Mesenchymal stem cell (in vitro differentiated cells and primary cell): Measurements from ENCODE around the gene ZC3H18.
A peak's percentile ranks its signal among the peaks of the same experiment; 100 is the strongest.

ENCODE experiments used
- DNase-seq: peaks from one replicate; pipeline ENCODE4 v3.0.0-alpha.2; 2013
- H2AFZ ChIP-seq: one replicate; pipeline ENCODE4 v1.6.1; 2013; ENCODE audit warnings: low read depth, mild to moderate bottlenecking, control low read depth, inconsistent platforms, low read length, moderate library complexity
- H2AK5ac ChIP-seq: 2 replicates; pipeline ENCODE4 v1.6.1; 2013; ENCODE audit warnings: low read length, moderate library complexity, mild to moderate bottlenecking, inconsistent platforms; ENCODE audit not compliant: severe bottlenecking
- H2BK120ac ChIP-seq: one replicate; pipeline ENCODE4 v1.6.1; 2013; ENCODE audit warnings: low read depth, mild to moderate bottlenecking, inconsistent platforms, low read length, moderate library complexity
- H2BK12ac ChIP-seq, 2 experiments: one replicate each; pipeline ENCODE4 v1.6.1; 2013; ENCODE audit warnings: inconsistent platforms in 2 of 2, low read length in 2 of 2, mild to moderate bottlenecking in 2 of 2, moderate library complexity in 2 of 2, control low read depth in 1 of 2
- H2BK15ac ChIP-seq: one replicate; pipeline ENCODE4 v1.6.1; 2013; ENCODE audit warnings: mild to moderate bottlenecking, low read depth, inconsistent platforms; ENCODE audit not compliant: poor library complexity, severe bottlenecking
- H2BK5ac ChIP-seq: 2 replicates; pipeline ENCODE4 v1.6.1; 2013; ENCODE audit warnings: low read depth, mild to moderate bottlenecking, low read length, control low read depth, inconsistent platforms; ENCODE audit not compliant: poor library complexity, severe bottlenecking
- H3K14ac ChIP-seq, 2 experiments: one replicate each; pipeline ENCODE4 v1.6.1; 2013; ENCODE audit warnings: inconsistent platforms in 2 of 2, low read length in 2 of 2, control low read depth in 1 of 2, mild to moderate bottlenecking in 1 of 2, moderate library complexity in 1 of 2
- H3K18ac ChIP-seq, 2 experiments: one replicate each; pipeline ENCODE4 v1.6.1; 2013; ENCODE audit warnings: inconsistent platforms in 2 of 2, low read length in 2 of 2, control low read depth in 1 of 2, low read depth in 1 of 2, mild to moderate bottlenecking in 1 of 2
- H3K23ac ChIP-seq, 2 experiments: one replicate each; pipeline ENCODE4 v1.6.1; 2013; ENCODE audit warnings: inconsistent platforms in 2 of 2, low read length in 2 of 2, mild to moderate bottlenecking in 2 of 2, moderate library complexity in 2 of 2, control low read depth in 1 of 2
- H3K27ac ChIP-seq: 2 replicates; pipeline ENCODE4 v1.5.1; 2013; ENCODE audit warnings: mild to moderate bottlenecking, moderate library complexity, low read length, control low read depth, inconsistent platforms; ENCODE audit not compliant: poor library complexity, severe bottlenecking
- H3K27me3 ChIP-seq, 2 experiments: 2 replicates each; pipeline versions ENCODE4 v1.6.1 to v1.7.0; 2013; ENCODE audit warnings: low read length in 2 of 2, mild to moderate bottlenecking in 2 of 2, moderate library complexity in 2 of 2, control low read depth in 1 of 2, inconsistent platforms in 1 of 2; ENCODE audit not compliant: control insufficient read depth in 1 of 2, insufficient read depth in 1 of 2
- H3K36me3 ChIP-seq, 2 experiments: 2 replicates each; pipeline versions ENCODE4 v1.6.1 to v1.7.0; 2013; ENCODE audit warnings: low read length in 2 of 2, control low read depth in 1 of 2, inconsistent platforms in 1 of 2, low read depth in 1 of 2, mild to moderate bottlenecking in 1 of 2; ENCODE audit not compliant: insufficient read depth in 2 of 2, control insufficient read depth in 1 of 2
- H3K4ac ChIP-seq, 2 experiments: one replicate each; pipeline ENCODE4 v1.6.1; 2013; ENCODE audit warnings: inconsistent platforms in 2 of 2, low read length in 2 of 2, mild to moderate bottlenecking in 2 of 2, moderate library complexity in 2 of 2, control low read depth in 1 of 2, low read depth in 1 of 2
- H3K4me1 ChIP-seq: 2 replicates; pipeline ENCODE4 v1.6.1; 2013; ENCODE audit warnings: low read depth, low read length, control low read depth; ENCODE audit not compliant: control insufficient read depth, insufficient read depth
- H3K4me2 ChIP-seq: 2 replicates; pipeline ENCODE4 v1.6.1; 2013; ENCODE audit warnings: low read length, mild to moderate bottlenecking, inconsistent platforms; ENCODE audit not compliant: poor library complexity, severe bottlenecking
- H3K4me3 ChIP-seq, 2 experiments: 2 replicates each; pipeline versions ENCODE4 v1.5.1 to v1.7.0; 2013; ENCODE audit warnings: low read length in 2 of 2, mild to moderate bottlenecking in 2 of 2, control low read depth in 1 of 2, low read depth in 1 of 2; ENCODE audit not compliant: insufficient read depth in 1 of 2
- H3K79me1 ChIP-seq: replicated peaks from 2 replicates; pipeline ENCODE4 v1.6.1; 2013; ENCODE audit warnings: mild to moderate bottlenecking, control low read depth, low read length, inconsistent platforms; ENCODE audit not compliant: poor library complexity, severe bottlenecking
- H3K9ac ChIP-seq: 2 replicates; pipeline ENCODE4 v1.7.0; 2013; ENCODE audit warnings: mild to moderate bottlenecking, low read length, moderate library complexity
- H3K9me3 ChIP-seq: 2 replicates; pipeline ENCODE4 v1.7.0; 2013; ENCODE audit warnings: mild to moderate bottlenecking, low read length; ENCODE audit not compliant: control insufficient read depth
- H4K8ac ChIP-seq: one replicate; pipeline ENCODE4 v1.6.1; 2013; ENCODE audit warnings: inconsistent platforms, mild to moderate bottlenecking, low read length, moderate library complexity
- H4K91ac ChIP-seq: one replicate; pipeline ENCODE4 v1.6.1; 2013; ENCODE audit warnings: mild to moderate bottlenecking, low read length, inconsistent platforms
- WGBS: methylation state at CpG from one replicate; pipeline ENCODE4 v1.1.7; 2013; ENCODE audit warnings: mixed read lengths; 5-methylcytosine and 5-hydroxymethylcytosine counted together

Gene ZC3H18

DNA sequence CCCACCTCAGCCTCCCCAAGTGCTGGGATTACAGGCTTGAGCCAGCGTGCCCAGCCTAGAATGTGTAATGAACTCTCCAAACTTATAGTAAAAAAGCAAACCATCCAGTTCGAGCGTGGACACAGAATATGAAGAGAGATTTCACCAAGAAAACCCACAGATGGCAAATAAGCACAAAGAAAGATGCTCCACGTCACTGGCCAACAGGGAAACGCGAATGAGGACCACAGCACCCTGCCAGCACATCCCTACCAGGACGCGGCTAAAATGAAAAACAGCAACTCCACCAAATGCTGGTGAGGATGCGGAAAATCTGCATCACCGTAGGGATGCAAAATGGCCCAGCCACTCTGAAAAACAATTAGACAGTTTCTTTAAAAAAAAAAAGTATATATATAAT is 91.3 kb downstream of the ZC3H18 start:
- no peak overlapping the region for H3K14ac ChIP-seq
- no peak overlapping the region for H3K4ac ChIP-seq
- 85% methylated on average over 8 of the region's 10 CpGs for WGBS
- no peak overlapping the region for H2AFZ ChIP-seq
- H3K23ac ChIP-seq = no peak overlapping the region
- no peak overlapping the region for H2BK15ac ChIP-seq
- no peak overlapping the region for H2BK12ac ChIP-seq
- no peaks in the 10 kb centered on the region for H3K27me3 ChIP-seq
- no peak overlapping the region for H2BK120ac ChIP-seq
- peaks cover 28 to 34% of the 10 kb centered on the region in 2 experiments for H3K36me3 ChIP-seq
- no peak overlapping the region for H2AK5ac ChIP-seq
- peak; percentile 39 for DNase-seq
- no peak overlapping the region for H3K4me2 ChIP-seq
- H3K9me3 ChIP-seq = no peaks in the 10 kb centered on the region
- peaks cover 17% of the 10 kb centered on the region for H3K4me1 ChIP-seq
- no peak overlapping the region for H3K27ac ChIP-seq
- no peak overlapping the region for H4K91ac ChIP-seq
- H3K4me3 ChIP-seq = peak overlapping the region in 1 of 2 experiments; percentile 92
- peaks cover 31% of the 10 kb centered on the region for H3K79me1 ChIP-seq
- H3K18ac ChIP-seq = no peak overlapping the region
- no peak overlapping the region for H3K9ac ChIP-seq
- no peak overlapping the region for H2BK5ac ChIP-seq
- H4K8ac ChIP-seq = no peak overlapping the region

DNA sequence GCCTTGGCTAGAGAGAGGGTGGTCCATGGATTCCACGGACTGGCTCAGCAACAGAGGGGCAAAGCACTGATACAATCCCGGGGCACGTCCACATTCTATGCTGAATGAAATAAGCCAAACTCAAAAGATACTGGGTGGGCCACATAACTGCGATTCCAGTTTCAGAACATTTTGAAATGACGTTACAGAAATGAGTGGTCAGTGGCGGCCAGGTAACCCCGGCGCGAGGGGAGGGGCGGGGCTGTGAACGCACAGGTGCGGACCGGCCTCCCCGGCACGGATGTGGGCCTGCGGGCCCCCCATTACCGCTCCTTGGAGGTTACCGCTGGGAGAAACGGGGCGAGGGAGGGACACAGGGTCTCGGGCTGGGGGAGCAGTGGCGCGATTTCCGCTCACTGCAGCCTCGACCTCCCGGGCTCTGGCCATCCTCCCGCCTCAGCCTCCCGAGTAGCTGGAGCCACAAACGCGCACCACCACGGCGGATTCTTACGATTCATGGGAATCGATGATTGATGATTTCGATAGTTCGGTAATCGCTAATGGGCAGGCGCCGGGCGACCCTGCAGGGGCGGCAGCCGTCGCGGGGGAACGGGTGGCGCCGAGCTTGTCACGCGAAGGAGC is 92.1 kb downstream of the ZC3H18 start:
- peak overlapping the region; percentile 81 for H3K4me2 ChIP-seq
- H2BK12ac ChIP-seq = peak overlapping the region in 1 of 2 experiments; percentile 57
- H3K36me3 ChIP-seq = peaks cover 23 to 29% of the 10 kb centered on the region in 2 experiments
- peak overlapping the region; percentile 90 for H2BK120ac ChIP-seq
- H3K18ac ChIP-seq = peak overlapping the region; percentile 83 to 87
- H3K27me3 ChIP-seq = no peaks in the 10 kb centered on the region
- peak overlapping the region; percentile 83 for H4K91ac ChIP-seq
- peak overlapping the region; percentile 76 to 82 for H3K4ac ChIP-seq
- WGBS = 3% methylated on average over 48 of the region's 49 CpGs
- no peaks in the 10 kb centered on the region for H3K9me3 ChIP-seq
- H2AK5ac ChIP-seq = no peak overlapping the region
- H2BK15ac ChIP-seq = peak overlapping the region; percentile 60
- peak overlapping the region; percentile 42 to 78 for H3K23ac ChIP-seq
- peak overlapping the region in 1 of 2 experiments; percentile 86 for H3K14ac ChIP-seq
- H3K4me1 ChIP-seq = peaks cover 14% of the 10 kb centered on the region
- peaks cover 30% of the 10 kb centered on the region for H3K79me1 ChIP-seq
- peak; percentile 22 for DNase-seq
- no peak overlapping the region for H3K27ac ChIP-seq
- H2AFZ ChIP-seq = peak overlapping the region; percentile 56
- H3K9ac ChIP-seq = peak overlapping the region; percentile 92
- H3K4me3 ChIP-seq = peak overlapping the region; percentile 92 to 95
- H4K8ac ChIP-seq = peak overlapping the region; percentile 83
- no peak overlapping the region for H2BK5ac ChIP-seq

DNA sequence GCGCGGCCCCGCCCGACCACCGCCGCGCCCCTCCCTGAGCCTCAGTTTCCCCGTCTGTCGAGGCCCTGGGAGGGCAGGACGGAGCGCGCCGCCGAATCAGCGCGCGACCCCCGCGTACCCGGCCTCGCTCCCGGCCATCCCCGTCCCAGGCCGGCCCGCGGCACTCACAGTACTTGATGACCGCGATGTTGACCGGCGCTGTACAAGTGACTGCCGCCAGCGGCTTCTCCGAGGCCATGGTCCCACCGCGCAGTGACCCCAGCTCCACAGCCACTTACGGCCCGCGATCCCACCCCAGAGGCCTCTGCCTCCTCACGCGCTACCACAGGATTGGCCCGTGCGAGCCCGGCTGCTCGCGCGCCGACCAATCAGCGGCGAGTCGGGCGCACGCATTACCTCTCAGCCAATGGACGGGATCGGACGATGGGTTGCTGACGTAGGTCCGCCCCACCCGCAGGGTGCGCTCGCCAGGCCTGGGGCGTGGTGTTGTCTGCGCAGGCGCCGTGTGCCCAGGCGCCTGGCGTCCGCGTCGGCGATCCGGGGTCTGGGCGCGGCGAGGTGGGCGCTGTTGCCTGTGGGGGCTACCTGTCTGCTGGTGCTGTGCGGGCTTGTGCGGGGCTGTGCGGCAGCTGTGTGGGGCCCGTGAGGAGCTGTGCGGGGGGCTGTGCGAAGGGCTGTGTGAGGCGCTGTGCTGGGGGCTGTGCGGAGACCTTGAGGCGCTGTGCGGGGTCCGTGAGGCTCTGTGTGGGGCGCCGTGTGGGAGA is 92.8 kb downstream of the ZC3H18 start, which contains the start of gene MVD:
MVD (minus strand) TSS at position 249 of the 764 bp plus-strand sequence; CDS start at position 238, 11 bp downstream.
- peaks cover 24% of the 10 kb centered on the region for H3K79me1 ChIP-seq
- peak within 1 kb of the TSS in 1 of 2 experiments; percentile 100 for H3K14ac ChIP-seq
- no peak within 1 kb of the TSS for H2BK5ac ChIP-seq
- no peaks in the 10 kb centered on the region for H3K9me3 ChIP-seq
- H2AFZ ChIP-seq = peak within 1 kb of the TSS; percentile 91
- H3K4ac ChIP-seq = peak within 1 kb of the TSS; percentile 94 to 99
- H3K4me2 ChIP-seq = peak within 1 kb of the TSS; percentile 81
- H4K8ac ChIP-seq = peak within 1 kb of the TSS; percentile 94
- peak within 1 kb of the TSS in 1 of 2 experiments; percentile 91 for H2BK12ac ChIP-seq
- peak; percentile 99 for DNase-seq
- H2BK120ac ChIP-seq = peak within 1 kb of the TSS; percentile 90
- H3K23ac ChIP-seq = peak within 1 kb of the TSS; percentile 51 to 92
- no peaks in the 10 kb centered on the region for H3K27me3 ChIP-seq
- H3K27ac ChIP-seq = no peak within 1 kb of the TSS
- H4K91ac ChIP-seq = peak within 1 kb of the TSS; percentile 93
- WGBS = under 1% methylated on average over 73 of the region's 88 CpGs
- H2AK5ac ChIP-seq = no peak within 1 kb of the TSS
- H3K18ac ChIP-seq = peak within 1 kb of the TSS; percentile 95 to 97
- peaks cover 15% of the 10 kb centered on the region for H3K4me1 ChIP-seq
- H3K4me3 ChIP-seq = peak within 1 kb of the TSS; percentile 92 to 97
- H2BK15ac ChIP-seq = peak within 1 kb of the TSS; percentile 97
- peaks cover 17 to 22% of the 10 kb centered on the region in 2 experiments for H3K36me3 ChIP-seq
- peak within 1 kb of the TSS; percentile 92 for H3K9ac ChIP-seq

DNA sequence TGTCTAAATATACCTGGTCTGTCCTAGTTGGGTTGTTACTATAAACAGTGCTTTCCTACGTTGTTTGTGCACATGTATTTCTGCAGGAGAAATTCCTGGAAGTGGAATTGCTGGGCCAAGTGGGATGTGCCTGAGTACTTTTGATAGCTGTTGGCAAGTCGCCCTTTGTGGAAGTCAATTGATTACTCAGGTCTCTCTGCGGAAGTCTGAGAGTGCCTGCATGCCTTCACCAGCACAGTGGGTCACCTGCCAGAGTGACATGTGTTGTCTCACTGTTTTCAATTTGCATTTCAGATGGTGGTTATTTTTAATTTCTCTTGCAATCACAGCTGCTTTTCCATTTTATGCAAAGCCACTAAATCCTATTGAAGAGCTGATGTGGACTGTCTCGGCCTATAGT is 94.9 kb downstream of the ZC3H18 start:
- no peaks in the 10 kb centered on the region for H3K9me3 ChIP-seq
- no peak for DNase-seq
- no peak overlapping the region for H3K18ac ChIP-seq
- no peak overlapping the region for H3K4ac ChIP-seq
- no peak overlapping the region for H4K8ac ChIP-seq
- no peak overlapping the region for H3K4me2 ChIP-seq
- no peak overlapping the region for H2BK12ac ChIP-seq
- H3K36me3 ChIP-seq = peaks cover 3 to 10% of the 10 kb centered on the region in 2 experiments
- H3K4me1 ChIP-seq = peaks cover 12% of the 10 kb centered on the region
- no peaks in the 10 kb centered on the region for H3K27me3 ChIP-seq
- no peak overlapping the region for H2BK120ac ChIP-seq
- no peak overlapping the region for H4K91ac ChIP-seq
- H2BK15ac ChIP-seq = no peak overlapping the region
- H2AK5ac ChIP-seq = no peak overlapping the region
- H3K27ac ChIP-seq = no peak overlapping the region
- H3K79me1 ChIP-seq = peaks cover 11% of the 10 kb centered on the region
- no peak overlapping the region for H3K23ac ChIP-seq
- H3K9ac ChIP-seq = no peak overlapping the region
- H3K14ac ChIP-seq = no peak overlapping the region
- H2AFZ ChIP-seq = no peak overlapping the region
- H3K4me3 ChIP-seq = no peak overlapping the region
- no peak overlapping the region for H2BK5ac ChIP-seq
- 92% methylated on average over 4 of the region's 4 CpGs for WGBS
